K562 (cell line): ENCODE results near the gene TUBB4B. TPM values are rescaled to one million over a fixed set of nuclear protein-coding genes. Genes with fewer than 3 reads are reported as not detected.

Source experiments
- BACH1 ChIP-seq: fragments of 200-800 bp; sonication (Bioruptor generic); IDR thresholded peaks from 2 replicates; pipeline ENCODE4 v1.6.1; 2016; ENCODE audit warnings: missing genetic modification characterization, missing compliant biosample characterization
- CBX5 ChIP-seq: IDR thresholded peaks from 2 replicates; pipeline ENCODE4 v1.6.1; 2014; ENCODE audit warnings: low read depth, borderline replicate concordance
- CCAR2 ChIP-seq: fragments of 200-400 bp; formaldehyde crosslinking; IDR thresholded peaks from 2 replicates; pipeline ENCODE4 v1.6.1; 2017; ENCODE audit warnings: mild to moderate bottlenecking, low read depth, low read length
- COPS2 ChIP-seq: fragments of 450-650 bp; conservative IDR thresholded peaks from 2 replicates; pipeline ENCODE4 v1.6.1; 2016; ENCODE audit warnings: mild to moderate bottlenecking, moderate library complexity
- HNRNPL ChIP-seq: fragments of 200-400 bp; formaldehyde crosslinking; IDR thresholded peaks from 2 replicates; pipeline ENCODE4 v1.6.1; 2017; ENCODE audit warnings: low read depth, mild to moderate bottlenecking, low read length
- MCM3 ChIP-seq: fragments of 450-650 bp; IDR thresholded peaks from 2 replicates; pipeline ENCODE4 v1.6.1; 2016
- RAD51 ChIP-seq: fragments of 450-650 bp; IDR thresholded peaks from 2 replicates; pipeline ENCODE4 v1.7.1; 2016; ENCODE audit warnings: low read depth, mild to moderate bottlenecking, borderline replicate concordance
- SETDB1 ChIP-seq: IDR thresholded peaks from one replicate; pipeline ENCODE4 v1.6.1; 2012; ENCODE audit warnings: low read length, control low read depth, inconsistent platforms
- SNRNP70 ChIP-seq: fragments of 200-400 bp; formaldehyde crosslinking; optimal IDR thresholded peaks from 2 replicates; pipeline ENCODE3; 2017; ENCODE audit warnings: low read depth, low read length
- TARDBP ChIP-seq: fragments of 450-650 bp; IDR thresholded peaks from 2 replicates; pipeline ENCODE4 v1.6.1; 2016
- TBP ChIP-seq: optimal IDR thresholded peaks from 2 replicates; pipeline ENCODE3; 2011; ENCODE audit warnings: low read depth, low read length, improper control_type of control experiment
- TCFL5 ChIP-seq: fragments of 250-450 bp; sonication (Bioruptor Pico); conservative IDR thresholded peaks from 2 replicates; pipeline ENCODE4 v1.6.1; 2021; ENCODE audit warnings: mild to moderate bottlenecking, moderate library complexity, matching md5 sums
- ZC3H11A ChIP-seq: IDR thresholded peaks from 2 replicates; pipeline ENCODE4 v1.6.1; 2012; ENCODE audit warnings: low read depth, low read length, improper control_type of control experiment
- polyA plus RNA-seq, 8 experiments: library from polyadenylated mRNA; depleted of rRNA in 4 of 8; stranded (reverse) in 5 of 8; unstranded in 3 of 8; fragments of >200 nt; fragmentation: Nextera tagmentation in 2 of 8; fragmentation: Illumina TruSeq in 1 of 8; extraction: Ambion mirVana in 2 of 8; extraction: Trizol in 1 of 8; gene quantifications; 2 replicates each; pipeline versions ENCODE4 v1.2.1 to v1.2.3, GENCODE V29; 2011 to 2014; ENCODE audit warnings: inconsistent platforms in 1 of 8, missing spikeins in 1 of 8
- total RNA-seq, 7 experiments: library from RNA; depleted of rRNA in 6 of 7; stranded (reverse); fragments of >200 nt in 6 of 7; fragmentation: Illumina TruSeq in 2 of 7; extraction: Trizol in 2 of 7; gene quantifications; 2 replicates each; pipeline versions ENCODE4 v1.2.1 to v1.2.3, GENCODE V29; 2011 to 2021; ENCODE audit warnings: low replicate concordance in 1 of 7
- TF ChIP-seq, protein P1 (sequence below), 2 experiments: fragments of 450-650 bp; IDR thresholded peaks; 2 replicates each; pipeline ENCODE4 v1.6.1; 2016; ENCODE audit warnings: mild to moderate bottlenecking in 2 of 2, borderline replicate concordance in 1 of 2, low read depth in 1 of 2, moderate library complexity in 1 of 2
- TF ChIP-seq, protein P2 (sequence below): fragments of 450-650 bp; conservative IDR thresholded peaks from 2 replicates; pipeline ENCODE4 v1.6.1; 2016; ENCODE audit warnings: missing genetic modification characterization, low read depth, mild to moderate bottlenecking, missing compliant biosample characterization, moderate library complexity
- TF ChIP-seq, protein P3 (sequence below): sonication (generic); formaldehyde crosslinking; IDR thresholded peaks from 2 replicates; pipeline ENCODE4 v1.8.1; 2022; ENCODE audit warnings: missing genetic modification reagents
- TF ChIP-seq, protein P4 (sequence below): IDR thresholded peaks from 3 replicates; pipeline ENCODE4 v1.6.1; 2011; ENCODE audit warnings: borderline replicate concordance, mild to moderate bottlenecking; ENCODE audit not compliant: insufficient read length, insufficient read depth

TUBB4B gene
- total and polyA plus RNA-seq, 9 of the 15 experiments (the other 6 are each of a cell fraction or from before 2014, with no cell fraction given) = 24.1 to 443 (median 268) TPM

DNA sequence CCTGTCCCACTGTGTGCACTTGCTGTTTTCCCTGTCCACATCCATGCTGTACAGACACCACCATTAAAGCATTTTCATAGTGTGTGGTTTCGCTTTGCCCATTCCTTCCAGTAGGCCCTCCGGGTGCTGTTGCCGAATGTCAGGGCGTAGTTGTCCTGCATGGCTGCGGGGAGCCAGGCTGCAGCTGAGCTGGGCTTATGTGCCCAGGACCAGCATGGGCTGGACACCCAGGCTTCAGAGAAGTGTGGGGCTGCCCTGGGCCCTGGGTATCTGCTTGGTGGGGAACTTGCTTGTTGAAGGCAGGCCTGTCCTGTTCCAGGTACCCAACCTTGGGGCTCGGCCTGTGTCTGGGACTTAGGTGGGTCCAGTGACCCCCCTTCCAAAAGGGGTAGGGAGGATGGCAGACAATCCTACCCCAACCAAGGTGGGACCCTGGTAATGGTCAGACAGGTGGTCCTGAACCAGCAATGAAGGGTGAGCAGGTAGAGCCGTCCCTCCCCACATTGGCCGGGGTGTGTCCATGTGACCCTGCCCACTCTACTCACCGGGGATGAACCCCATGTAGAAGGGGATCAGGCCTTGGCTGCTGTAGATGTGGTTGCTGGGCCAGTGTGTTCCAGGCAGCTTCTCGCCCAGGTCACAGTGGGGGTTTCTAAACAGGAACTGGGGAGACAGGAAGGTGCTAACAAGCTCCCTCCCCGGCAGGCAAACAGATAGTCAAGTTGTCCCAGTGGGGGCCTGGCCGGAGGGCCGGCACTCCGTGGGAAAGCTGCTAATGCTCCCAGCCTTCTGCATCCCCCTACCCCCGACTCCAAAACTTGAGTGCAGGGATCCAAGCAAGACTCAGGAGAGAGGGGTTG, 2.8 kb downstream of the TUBB4B start (continued):
- TF ChIP-seq, protein P1, sequence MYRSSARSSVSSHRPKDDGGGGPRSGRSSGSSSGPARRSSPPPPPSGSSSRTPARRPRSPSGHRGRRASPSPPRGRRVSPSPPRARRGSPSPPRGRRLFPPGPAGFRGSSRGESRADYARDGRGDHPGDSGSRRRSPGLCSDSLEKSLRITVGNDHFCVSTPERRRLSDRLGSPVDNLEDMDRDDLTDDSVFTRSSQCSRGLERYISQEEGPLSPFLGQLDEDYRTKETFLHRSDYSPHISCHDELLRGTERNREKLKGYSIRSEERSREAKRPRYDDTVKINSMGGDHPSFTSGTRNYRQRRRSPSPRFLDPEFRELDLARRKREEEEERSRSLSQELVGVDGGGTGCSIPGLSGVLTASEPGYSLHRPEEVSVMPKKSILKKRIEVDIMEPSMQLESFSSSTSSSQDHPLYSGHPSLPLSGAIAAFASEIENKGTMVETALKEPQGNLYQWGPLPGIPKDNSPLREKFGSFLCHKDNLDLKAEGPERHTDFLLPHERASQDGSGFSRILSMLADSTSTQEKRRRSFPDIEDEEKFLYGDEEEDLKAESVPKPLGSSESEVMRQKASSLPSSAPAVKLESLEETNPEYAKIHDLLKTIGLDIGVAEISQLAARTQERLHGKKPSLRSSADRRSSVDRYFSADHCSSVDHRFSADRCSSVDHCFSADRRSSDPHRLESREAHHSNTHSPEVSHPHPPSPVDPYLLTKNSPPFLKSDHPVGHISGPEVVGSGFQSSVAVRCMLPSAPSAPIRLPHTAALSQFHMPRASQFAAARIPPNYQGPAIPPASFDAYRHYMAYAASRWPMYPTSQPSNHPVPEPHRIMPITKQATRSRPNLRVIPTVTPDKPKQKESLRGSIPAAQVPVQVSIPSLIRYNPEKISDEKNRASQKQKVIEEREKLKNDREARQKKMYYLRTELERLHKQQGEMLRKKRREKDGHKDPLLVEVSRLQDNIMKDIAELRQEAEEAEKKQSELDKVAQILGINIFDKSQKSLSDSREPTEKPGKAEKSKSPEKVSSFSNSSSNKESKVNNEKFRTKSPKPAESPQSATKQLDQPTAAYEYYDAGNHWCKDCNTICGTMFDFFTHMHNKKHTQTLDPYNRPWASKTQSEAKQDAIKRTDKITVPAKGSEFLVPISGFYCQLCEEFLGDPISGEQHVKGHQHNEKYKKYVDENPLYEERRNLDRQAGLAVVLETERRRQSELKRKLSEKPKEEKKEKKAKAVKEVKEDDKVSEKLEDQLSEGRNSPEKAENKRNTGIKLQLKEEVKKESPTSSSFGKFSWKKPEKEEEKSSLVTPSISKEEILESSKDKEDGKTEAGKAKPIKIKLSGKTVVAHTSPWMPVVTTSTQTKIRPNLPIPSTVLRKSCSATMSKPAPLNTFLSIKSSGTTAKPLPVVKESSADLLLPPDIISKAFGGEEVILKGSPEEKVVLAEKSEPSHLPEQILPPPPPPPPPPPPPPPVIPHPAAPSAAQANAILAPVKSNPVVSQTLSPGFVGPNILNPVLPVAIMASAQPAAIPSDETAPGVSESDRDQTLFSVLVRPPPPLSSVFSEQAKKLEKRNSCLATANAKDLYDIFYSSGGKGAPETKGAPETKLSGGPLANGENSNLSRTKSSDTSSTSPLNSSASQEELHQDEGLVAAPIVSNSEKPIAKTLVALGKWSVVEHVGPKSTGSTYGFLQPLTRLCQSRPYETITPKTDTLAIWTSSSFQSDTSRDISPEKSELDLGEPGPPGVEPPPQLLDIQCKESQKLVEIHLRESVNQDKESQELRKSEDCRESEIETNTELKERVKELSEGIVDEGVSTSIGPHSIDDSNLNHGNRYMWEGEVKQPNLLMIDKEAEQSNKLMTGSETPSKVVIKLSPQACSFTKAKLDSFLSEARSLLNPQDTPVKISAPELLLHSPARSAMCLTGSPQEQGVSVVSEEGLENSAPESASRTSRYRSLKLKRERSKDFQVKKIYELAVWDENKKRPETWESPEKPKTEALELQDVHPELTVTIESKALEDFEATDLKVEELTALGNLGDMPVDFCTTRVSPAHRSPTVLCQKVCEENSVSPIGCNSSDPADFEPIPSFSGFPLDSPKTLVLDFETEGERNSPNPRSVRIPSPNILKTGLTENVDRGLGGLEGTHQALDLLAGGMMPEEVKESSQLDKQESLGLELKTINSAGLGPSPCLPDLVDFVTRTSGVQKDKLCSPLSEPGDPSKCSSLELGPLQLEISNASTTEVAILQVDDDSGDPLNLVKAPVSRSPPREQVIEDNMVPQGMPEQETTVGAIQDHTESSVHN (IDR thresholded peaks at IDR 0.05; ENCODE audit: borderline replicate concordance in 1 of 2, low read depth in 1 of 2) = no peak
- TF ChIP-seq SETDB1 = no peak
- no peak for TF ChIP-seq ZC3H11A
- TF ChIP-seq, protein P2, sequence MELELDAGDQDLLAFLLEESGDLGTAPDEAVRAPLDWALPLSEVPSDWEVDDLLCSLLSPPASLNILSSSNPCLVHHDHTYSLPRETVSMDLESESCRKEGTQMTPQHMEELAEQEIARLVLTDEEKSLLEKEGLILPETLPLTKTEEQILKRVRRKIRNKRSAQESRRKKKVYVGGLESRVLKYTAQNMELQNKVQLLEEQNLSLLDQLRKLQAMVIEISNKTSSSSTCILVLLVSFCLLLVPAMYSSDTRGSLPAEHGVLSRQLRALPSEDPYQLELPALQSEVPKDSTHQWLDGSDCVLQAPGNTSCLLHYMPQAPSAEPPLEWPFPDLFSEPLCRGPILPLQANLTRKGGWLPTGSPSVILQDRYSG = no peak
- no peak for TF ChIP-seq CCAR2
- no peak for TF ChIP-seq CBX5
- no peak for TF ChIP-seq TARDBP
- no peak for TF ChIP-seq RAD51
- TF ChIP-seq SNRNP70 = no peak
- no peak for TF ChIP-seq BACH1 (tag)
- no peak for TF ChIP-seq TBP
- TF ChIP-seq, protein P3, sequence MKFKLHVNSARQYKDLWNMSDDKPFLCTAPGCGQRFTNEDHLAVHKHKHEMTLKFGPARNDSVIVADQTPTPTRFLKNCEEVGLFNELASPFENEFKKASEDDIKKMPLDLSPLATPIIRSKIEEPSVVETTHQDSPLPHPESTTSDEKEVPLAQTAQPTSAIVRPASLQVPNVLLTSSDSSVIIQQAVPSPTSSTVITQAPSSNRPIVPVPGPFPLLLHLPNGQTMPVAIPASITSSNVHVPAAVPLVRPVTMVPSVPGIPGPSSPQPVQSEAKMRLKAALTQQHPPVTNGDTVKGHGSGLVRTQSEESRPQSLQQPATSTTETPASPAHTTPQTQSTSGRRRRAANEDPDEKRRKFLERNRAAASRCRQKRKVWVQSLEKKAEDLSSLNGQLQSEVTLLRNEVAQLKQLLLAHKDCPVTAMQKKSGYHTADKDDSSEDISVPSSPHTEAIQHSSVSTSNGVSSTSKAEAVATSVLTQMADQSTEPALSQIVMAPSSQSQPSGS (CRISPR knock-in tag) = no peak
- no peak for TF ChIP-seq TCFL5 (CRISPR knock-in tag)
- no peak for TF ChIP-seq COPS2
- TF ChIP-seq, protein P4, sequence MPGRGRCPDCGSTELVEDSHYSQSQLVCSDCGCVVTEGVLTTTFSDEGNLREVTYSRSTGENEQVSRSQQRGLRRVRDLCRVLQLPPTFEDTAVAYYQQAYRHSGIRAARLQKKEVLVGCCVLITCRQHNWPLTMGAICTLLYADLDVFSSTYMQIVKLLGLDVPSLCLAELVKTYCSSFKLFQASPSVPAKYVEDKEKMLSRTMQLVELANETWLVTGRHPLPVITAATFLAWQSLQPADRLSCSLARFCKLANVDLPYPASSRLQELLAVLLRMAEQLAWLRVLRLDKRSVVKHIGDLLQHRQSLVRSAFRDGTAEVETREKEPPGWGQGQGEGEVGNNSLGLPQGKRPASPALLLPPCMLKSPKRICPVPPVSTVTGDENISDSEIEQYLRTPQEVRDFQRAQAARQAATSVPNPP = no peak
- TF ChIP-seq MCM3 = no peak
- no peak for TF ChIP-seq HNRNPL
